Aortic smooth muscle cell (primary cell): ENCODE data around the gene RTCA. TPM values are rescaled to one million over a fixed set of nuclear protein-coding genes. Genes with fewer than 3 reads are reported as not detected.

Source experiments
- total RNA-seq: library from RNA; depleted of rRNA; stranded (reverse); fragments of >200 nt; gene quantifications from 2 replicates; pipeline ENCODE4 v1.2.3, GENCODE V29; 2014

The RTCA gene
- 38.1 and 41.4 TPM in 2 replicates for total RNA-seq

GRCh38 chr1:100265931-100266740 is at the start of gene RTCA:
Gene RTCA, plus strand, starts transcription at chr1:100266216. Its CDS starts 160 bp downstream, at chr1:100266376.

GRCh38 chr1:100249537-100250257 is 16.3 kb upstream of the RTCA start, which contains the start of gene DBT:
Gene DBT, minus strand, starts transcription at chr1:100249834. Its CDS starts 14 bp downstream, at chr1:100249820.

Other genes starting within 250 kb of the RTCA start
- gene SASS6, start 133.3 kb upstream of the RTCA start, total RNA-seq = 2.1 and 2.5 TPM in 2 replicates
- gene TRMT13, start 133.1 kb upstream of the RTCA start, total RNA-seq = 11.8 and 14.5 TPM in 2 replicates
- 0.40 and 0.56 TPM in 2 replicates for gene LRRC39, start 88.0 kb upstream of the RTCA start, total RNA-seq
- 6.2 and 8.8 TPM in 2 replicates for gene DBT, start 16.4 kb upstream of the RTCA start, total RNA-seq
- gene CDC14A, start 86.3 kb downstream of the RTCA start, total RNA-seq = 1.5 and 2.1 TPM in 2 replicates